BJ (cell line): ENCODE data around the gene SLCO3A1. TPM values are rescaled to one million over a fixed set of nuclear protein-coding genes. Genes with fewer than 3 reads are reported as not detected.

Source experiments
- CTCF ChIA-PET: fragments of 350-600 bp; formaldehyde crosslinking; extraction: SDS; loops from one replicate; lab custom pipeline; 2021; ENCODE audit warnings: antibody characterized with exemption, inconsistent platforms; lab: Yijun Ruan, JAX
- POLR2A ChIA-PET: fragments of 300-600 bp; sonication (Branson Sonifier 250); formaldehyde crosslinking; extraction: SDS; loops from one replicate; lab custom pipeline; 2021; ENCODE audit warnings: antibody characterized with exemption; lab: Charles Lee
- DNase-seq: peaks from one replicate; pipeline ENCODE4 v3.0.0-alpha.2; 2011; ENCODE audit warnings: low read depth
- H3K27me3 ChIP-seq: 2 replicates; pipeline ENCODE4 v1.6.0; 2011; ENCODE audit warnings: low read length; ENCODE audit not compliant: control insufficient read depth, insufficient read depth
- H3K36me3 ChIP-seq: 2 replicates; pipeline ENCODE4 v1.5.1; 2011; ENCODE audit warnings: low read length; ENCODE audit not compliant: control insufficient read depth, insufficient read depth
- H3K4me3 ChIP-seq: 2 replicates; pipeline ENCODE4 v1.5.1; 2011; ENCODE audit warnings: low read depth, mild to moderate bottlenecking, control low read depth, low read length
- polyA plus RNA-seq: library from polyadenylated mRNA; depleted of rRNA; stranded (reverse); fragments of >200 nt; gene quantifications from 2 replicates; pipeline ENCODE4 v1.2.3, GENCODE V29; 2011
- TF ChIP-seq, protein P1 (sequence below): IDR thresholded peaks from 2 replicates; pipeline ENCODE4 v1.5.1; 2011; ENCODE audit warnings: low read depth, mild to moderate bottlenecking, control low read depth, inconsistent platforms, low read length, moderate library complexity; ENCODE audit not compliant: insufficient read depth

The SLCO3A1 gene
- polyA plus RNA-seq, 1 experiment = 7.8 TPM

DNA sequence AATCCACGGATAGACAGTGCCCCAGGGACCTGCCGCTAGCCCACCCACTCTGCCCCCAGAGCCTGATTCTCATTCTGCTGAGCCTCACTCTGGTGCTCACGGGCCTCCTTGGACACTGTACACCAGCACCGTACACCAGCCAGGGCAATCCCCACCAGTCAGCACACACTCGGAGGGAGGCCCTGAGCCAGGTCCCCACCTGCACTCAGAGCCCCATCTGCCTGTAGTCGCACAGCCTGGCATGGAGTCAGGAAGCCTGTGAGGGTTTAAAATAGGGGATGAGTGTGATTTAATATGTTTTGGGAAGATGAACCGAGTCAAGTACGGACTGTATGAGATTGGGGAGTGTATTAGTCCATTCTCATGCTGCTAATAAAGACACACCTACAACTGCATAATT, 223.0 kb downstream of the SLCO3A1 start:
- H3K4me3 ChIP-seq = no peak overlapping the region
- H3K27me3 ChIP-seq = no peaks in the 10 kb centered on the region
- TF ChIP-seq, protein P1, sequence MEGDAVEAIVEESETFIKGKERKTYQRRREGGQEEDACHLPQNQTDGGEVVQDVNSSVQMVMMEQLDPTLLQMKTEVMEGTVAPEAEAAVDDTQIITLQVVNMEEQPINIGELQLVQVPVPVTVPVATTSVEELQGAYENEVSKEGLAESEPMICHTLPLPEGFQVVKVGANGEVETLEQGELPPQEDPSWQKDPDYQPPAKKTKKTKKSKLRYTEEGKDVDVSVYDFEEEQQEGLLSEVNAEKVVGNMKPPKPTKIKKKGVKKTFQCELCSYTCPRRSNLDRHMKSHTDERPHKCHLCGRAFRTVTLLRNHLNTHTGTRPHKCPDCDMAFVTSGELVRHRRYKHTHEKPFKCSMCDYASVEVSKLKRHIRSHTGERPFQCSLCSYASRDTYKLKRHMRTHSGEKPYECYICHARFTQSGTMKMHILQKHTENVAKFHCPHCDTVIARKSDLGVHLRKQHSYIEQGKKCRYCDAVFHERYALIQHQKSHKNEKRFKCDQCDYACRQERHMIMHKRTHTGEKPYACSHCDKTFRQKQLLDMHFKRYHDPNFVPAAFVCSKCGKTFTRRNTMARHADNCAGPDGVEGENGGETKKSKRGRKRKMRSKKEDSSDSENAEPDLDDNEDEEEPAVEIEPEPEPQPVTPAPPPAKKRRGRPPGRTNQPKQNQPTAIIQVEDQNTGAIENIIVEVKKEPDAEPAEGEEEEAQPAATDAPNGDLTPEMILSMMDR = no peak
- H3K36me3 ChIP-seq = no peaks in the 10 kb centered on the region
- CTCF ChIA-PET = interaction anchor here (1.2 to 6.9 kb wide), 3 partner anchors 7 to 775 kb away, joined by 3 to 59 read pairs (median 17); no protein-coding TSS in a partner anchor
- POLR2A ChIA-PET = no interaction called here
- DNase-seq = no peak

DNA sequence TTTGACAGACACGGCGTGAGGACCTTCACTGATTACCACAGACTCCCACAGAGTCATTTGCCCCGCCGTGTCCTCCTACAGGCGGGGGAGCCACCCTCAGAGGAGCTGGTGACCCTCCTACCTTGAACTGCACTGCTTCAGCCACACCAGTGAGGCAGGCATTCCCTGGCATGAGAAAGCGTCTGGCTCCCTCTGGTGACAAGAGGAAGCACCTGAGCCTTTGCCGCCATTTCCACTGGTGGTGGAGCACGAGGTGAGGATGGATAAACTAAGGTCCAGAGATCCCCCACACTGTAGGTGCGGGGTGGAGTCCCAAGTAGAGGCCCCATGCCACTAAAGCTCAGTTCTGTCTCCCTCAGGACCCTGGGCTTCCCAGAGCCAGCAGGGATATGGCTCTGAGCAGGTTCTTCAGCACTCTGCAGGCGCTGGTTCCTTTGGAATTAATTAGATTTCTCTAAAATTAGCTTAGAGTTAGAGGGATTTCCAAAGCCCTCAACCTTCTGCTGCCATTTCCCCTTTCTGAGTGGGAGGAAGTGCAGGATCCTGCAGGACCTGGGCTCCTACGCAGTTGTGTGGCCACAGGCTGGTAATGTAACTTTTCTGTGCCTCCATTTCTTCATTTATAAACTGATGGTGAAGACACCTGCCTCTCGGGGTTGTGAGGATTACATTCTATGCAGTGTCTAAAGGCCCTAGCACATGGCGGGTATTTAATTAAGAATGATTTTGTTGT, 224.0 kb downstream of the SLCO3A1 start:
- no peak overlapping the region for H3K4me3 ChIP-seq
- ChIA-PET CTCF (interaction anchor here (0.7 to 6.9 kb wide), 19 partner anchors 8 to 833 kb away, joined by 3 to 59 read pairs (median 6); partner anchors contain the start of gene SLCO3A1), POLR2A (no interaction called here)
- TF ChIP-seq, protein P1 = peak; percentile 82
- no peaks in the 10 kb centered on the region for H3K27me3 ChIP-seq
- no peak for DNase-seq
- H3K36me3 ChIP-seq = no peaks in the 10 kb centered on the region

DNA sequence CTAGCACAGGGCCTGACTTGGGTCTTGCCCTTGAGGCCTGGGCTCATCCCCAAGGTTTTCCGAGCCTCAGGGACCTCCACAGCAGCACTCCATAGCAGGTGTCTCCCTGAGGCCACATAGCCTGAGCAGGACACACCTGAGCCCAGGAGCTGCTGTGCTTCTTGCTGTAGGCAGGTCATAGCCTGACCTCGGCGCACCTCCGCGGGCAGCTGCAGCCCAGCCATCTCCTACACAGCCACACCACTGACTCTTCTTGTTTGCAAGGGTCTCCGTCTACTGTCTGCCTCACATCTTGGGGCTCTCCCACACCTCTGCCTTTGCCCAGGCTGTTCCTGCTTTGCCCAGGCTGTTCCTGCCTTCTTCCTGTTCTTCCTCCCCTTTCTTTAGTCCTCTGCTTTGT, 224.8 kb downstream of the SLCO3A1 start:
- POLR2A ChIA-PET = no interaction called here
- H3K27me3 ChIP-seq = no peaks in the 10 kb centered on the region
- DNase-seq = no peak
- H3K4me3 ChIP-seq = no peak overlapping the region
- CTCF ChIA-PET = interaction anchor here (0.7 to 6.9 kb wide), 16 partner anchors 9 to 1146 kb away, joined by 3 to 59 read pairs (median 6); partner anchors contain the start of genes HDDC3 and SLCO3A1
- no peaks in the 10 kb centered on the region for H3K36me3 ChIP-seq
- TF ChIP-seq, protein P1 = no peak

DNA sequence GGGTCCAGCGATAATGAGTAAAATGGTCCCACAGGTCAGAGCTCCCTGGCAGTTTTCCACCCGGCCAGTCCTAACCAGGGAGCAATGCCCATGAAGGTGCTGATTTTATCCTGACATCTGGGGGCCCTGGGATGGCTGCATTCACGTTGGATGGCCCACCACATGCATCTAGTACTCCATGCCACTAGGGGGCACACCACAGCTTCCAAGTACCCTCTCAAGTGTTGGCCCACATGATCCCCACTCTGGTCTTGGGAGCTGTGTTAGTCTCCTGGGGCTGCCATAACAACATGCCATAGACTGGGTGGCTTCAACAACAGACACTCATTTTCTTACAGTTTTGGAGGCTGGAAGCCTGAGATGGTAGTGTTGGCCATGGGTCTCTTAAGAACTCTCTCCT, 225.5 kb downstream of the SLCO3A1 start:
- TF ChIP-seq, protein P1 = peak; percentile 38; the same call in 1 of the 2 replicates
- H3K4me3 ChIP-seq = no peak overlapping the region
- H3K36me3 ChIP-seq = no peaks in the 10 kb centered on the region
- no peaks in the 10 kb centered on the region for H3K27me3 ChIP-seq
- no peak for DNase-seq
- POLR2A ChIA-PET = no interaction called here
- CTCF ChIA-PET = interaction anchor here (0.7 to 6.9 kb wide), 10 partner anchors 10 to 1147 kb away, joined by 3 to 59 read pairs (median 15); partner anchors contain the start of genes HDDC3 and SLCO3A1

DNA sequence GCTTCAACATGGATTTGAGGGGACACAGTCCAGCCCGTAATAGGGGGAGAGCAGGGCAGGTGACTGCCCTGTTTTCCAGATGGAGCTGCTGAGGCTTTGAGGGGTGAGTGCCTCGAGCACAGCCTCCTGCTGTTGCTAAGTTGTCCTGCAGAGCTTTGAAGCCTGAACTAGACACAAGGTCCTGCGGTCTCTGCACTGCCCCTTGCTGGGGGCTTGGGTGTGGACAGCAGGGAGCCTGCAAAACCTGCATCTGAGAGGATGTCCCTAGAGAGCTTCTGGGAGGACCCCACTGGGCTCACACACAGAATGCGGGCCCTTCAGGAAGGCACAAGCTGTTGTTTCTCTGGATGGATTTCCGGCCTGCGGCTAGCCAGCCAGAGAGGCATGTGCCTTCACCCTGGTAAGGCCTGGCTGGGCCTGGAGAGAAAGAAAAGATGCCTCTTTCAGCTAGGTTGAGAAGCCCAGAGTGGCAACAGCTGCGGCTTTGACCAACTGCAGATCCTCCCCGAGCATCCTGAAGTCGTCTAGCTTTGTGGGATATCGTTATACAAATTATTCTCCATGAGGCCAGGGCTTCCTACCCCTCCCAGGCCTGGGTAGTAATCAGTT, 226.2 kb downstream of the SLCO3A1 start:
- no peak for DNase-seq
- Histone ChIP-seq H3K4me3 (no peak overlapping the region), H3K36me3 (no peaks in the 10 kb centered on the region), H3K27me3 (no peaks in the 10 kb centered on the region)
- CTCF ChIA-PET = interaction anchor here (0.6 to 6.9 kb wide), 10 partner anchors 11 to 1147 kb away, joined by 3 to 59 read pairs (median 15); partner anchors contain the start of genes HDDC3 and SLCO3A1
- TF ChIP-seq, protein P1 = no peak
- POLR2A ChIA-PET = no interaction called here
